Measurements from ENCODE around the gene CEBPE.

DNA sequence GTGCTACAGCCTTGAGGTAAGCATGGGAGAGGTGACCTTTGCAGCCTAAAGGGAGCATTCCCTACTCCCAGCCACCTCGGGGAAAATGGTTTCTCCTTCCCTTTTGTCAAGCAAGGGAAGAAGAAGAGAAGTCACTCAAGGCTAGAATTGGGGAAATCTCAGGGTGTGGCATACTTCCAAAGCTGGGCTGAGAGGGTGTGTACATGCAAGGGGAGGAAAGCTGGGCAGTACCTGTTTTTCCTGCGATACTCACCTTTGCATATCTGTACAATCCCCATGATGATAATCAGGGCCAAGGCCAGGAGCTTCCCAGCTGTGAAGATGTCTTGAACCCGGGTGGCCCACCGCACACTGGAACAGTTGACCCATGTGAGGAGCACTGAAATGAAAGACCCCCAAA is 23.8 kb upstream of the CEBPE start:
- no peak for TF ChIP-seq POLR2A (IDR thresholded peaks at IDR 0.05)
- TF ChIP-seq, protein P1, sequence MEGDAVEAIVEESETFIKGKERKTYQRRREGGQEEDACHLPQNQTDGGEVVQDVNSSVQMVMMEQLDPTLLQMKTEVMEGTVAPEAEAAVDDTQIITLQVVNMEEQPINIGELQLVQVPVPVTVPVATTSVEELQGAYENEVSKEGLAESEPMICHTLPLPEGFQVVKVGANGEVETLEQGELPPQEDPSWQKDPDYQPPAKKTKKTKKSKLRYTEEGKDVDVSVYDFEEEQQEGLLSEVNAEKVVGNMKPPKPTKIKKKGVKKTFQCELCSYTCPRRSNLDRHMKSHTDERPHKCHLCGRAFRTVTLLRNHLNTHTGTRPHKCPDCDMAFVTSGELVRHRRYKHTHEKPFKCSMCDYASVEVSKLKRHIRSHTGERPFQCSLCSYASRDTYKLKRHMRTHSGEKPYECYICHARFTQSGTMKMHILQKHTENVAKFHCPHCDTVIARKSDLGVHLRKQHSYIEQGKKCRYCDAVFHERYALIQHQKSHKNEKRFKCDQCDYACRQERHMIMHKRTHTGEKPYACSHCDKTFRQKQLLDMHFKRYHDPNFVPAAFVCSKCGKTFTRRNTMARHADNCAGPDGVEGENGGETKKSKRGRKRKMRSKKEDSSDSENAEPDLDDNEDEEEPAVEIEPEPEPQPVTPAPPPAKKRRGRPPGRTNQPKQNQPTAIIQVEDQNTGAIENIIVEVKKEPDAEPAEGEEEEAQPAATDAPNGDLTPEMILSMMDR (IDR thresholded peaks at IDR 0.05), result no peak

Data from sigmoid colon (tissue), 3 donors.